ENCODE measurements around the gene MORC3. TPM values are rescaled to one million over a fixed set of nuclear protein-coding genes. Genes with fewer than 3 reads are reported as not detected.
A peak's percentile ranks its signal among the peaks of the same experiment; 100 is the strongest.

Gene MORC3
- total RNA-seq, 1 donor from 2014 or later: 23.1 TPM

DNA sequence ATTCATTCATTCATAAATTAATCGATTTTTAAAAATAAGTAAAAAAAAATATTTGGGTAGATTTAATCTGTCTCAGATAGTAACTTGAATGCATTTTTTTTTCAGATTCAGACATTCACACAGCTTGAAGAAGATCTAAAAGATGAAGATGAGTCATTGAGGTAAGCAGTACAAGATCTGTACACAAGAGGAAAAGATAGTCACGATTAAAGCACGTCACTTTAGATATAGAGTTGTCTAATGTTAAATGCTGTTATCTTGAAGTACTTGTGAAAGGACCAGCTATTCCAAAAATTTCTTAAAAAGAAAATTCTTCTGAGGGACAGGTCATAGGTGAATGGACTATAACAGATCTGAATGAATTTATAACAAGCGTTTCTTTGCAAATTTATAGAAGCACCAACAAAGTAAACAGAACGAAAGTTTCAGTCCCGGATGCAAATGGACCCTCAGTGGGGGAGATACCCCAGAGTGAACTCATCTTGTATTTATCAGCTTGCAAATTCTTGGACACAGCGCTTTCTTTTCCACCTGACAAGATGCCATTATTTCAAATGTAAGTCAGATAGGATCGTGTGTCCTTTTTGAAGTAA lies 31.2 kb upstream of the MORC3 start:
- H3K27me3 Mint-ChIP-seq (ENCODE audit: low read depth): no peaks in the 10 kb centered on the region
- H3K9me3 Mint-ChIP-seq (ENCODE audit: low read depth): peaks cover 4% of the 10 kb centered on the region
- no peak for DNase-seq (ENCODE audit: low spot score)
- H3K4me3 Mint-ChIP-seq (ENCODE audit: unreplicated experiment): no peak overlapping the region
- peaks cover 14% of the 10 kb centered on the region for H3K4me1 Mint-ChIP-seq (ENCODE audit: low read depth)
- TF ChIP-seq, protein P1, sequence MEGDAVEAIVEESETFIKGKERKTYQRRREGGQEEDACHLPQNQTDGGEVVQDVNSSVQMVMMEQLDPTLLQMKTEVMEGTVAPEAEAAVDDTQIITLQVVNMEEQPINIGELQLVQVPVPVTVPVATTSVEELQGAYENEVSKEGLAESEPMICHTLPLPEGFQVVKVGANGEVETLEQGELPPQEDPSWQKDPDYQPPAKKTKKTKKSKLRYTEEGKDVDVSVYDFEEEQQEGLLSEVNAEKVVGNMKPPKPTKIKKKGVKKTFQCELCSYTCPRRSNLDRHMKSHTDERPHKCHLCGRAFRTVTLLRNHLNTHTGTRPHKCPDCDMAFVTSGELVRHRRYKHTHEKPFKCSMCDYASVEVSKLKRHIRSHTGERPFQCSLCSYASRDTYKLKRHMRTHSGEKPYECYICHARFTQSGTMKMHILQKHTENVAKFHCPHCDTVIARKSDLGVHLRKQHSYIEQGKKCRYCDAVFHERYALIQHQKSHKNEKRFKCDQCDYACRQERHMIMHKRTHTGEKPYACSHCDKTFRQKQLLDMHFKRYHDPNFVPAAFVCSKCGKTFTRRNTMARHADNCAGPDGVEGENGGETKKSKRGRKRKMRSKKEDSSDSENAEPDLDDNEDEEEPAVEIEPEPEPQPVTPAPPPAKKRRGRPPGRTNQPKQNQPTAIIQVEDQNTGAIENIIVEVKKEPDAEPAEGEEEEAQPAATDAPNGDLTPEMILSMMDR (IDR thresholded peaks at IDR 0.05): no peak
- peaks cover 16% of the 10 kb centered on the region for H3K36me3 Mint-ChIP-seq (ENCODE audit: low read depth)
- peak overlapping the region; percentile 87 for H3K27ac Mint-ChIP-seq (ENCODE audit: unreplicated experiment)

DNA sequence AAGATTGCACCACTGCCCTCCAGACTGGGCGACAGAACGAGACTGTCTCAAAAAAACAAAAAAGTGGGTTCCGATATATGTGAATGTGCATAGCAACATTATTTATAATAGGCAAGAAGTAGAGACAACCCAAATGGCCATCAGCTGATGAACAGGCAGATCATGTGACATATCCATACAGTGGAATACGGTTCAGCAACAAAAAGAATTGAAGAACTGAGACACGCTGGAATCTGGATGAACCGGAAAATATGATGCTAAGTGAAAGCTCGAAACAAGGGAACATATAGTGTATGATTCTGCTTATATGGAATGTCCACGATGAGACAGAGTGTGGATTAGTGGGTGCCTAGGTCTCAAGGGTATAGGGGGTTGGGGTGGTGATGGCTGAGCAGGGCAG lies 28.5 kb upstream of the MORC3 start:
- Mint-ChIP-seq H3K27ac (ENCODE audit: unreplicated experiment) (no peak overlapping the region), H3K36me3 (ENCODE audit: low read depth) (peaks cover 13% of the 10 kb centered on the region), H3K9me3 (ENCODE audit: low read depth) (peaks cover 4% of the 10 kb centered on the region), H3K27me3 (ENCODE audit: low read depth) (no peaks in the 10 kb centered on the region), H3K4me3 (ENCODE audit: unreplicated experiment) (no peak overlapping the region), H3K4me1 (ENCODE audit: low read depth) (peaks cover 14% of the 10 kb centered on the region)
- no peak for DNase-seq (ENCODE audit: low spot score)
- TF ChIP-seq, protein P1 (IDR thresholded peaks at IDR 0.05): no peak

DNA sequence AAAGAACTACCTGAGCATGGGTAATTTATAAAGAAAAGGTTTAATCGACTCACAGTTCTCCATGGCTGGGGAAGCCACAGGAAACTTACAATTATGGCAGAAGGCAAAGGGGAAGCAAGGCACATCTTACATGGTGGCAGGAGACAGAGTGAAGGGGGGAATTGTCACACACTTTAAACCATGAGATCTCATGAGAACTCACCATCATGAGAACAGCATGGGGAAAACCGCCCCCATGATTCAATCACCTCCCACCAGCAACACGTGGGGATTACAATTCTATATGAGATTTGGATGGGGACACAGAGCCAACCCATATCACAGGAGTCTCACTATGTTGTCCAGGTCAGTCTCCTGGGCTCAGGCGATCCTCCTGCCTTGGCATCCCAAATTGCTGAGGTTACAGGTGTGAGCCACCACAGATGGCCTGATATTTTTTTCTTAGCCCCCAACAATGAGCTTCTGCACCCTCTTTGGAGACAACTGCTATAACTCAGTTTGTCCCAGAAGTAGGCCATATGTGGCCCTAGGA lies 22.5 kb upstream of the MORC3 start:
- DNase-seq (ENCODE audit: low spot score): no peak
- TF ChIP-seq, protein P1 (IDR thresholded peaks at IDR 0.05): no peak
- no peaks in the 10 kb centered on the region for H3K9me3 Mint-ChIP-seq (ENCODE audit: low read depth)
- H3K4me1 Mint-ChIP-seq (ENCODE audit: low read depth): peaks cover 8% of the 10 kb centered on the region
- no peak overlapping the region for H3K4me3 Mint-ChIP-seq (ENCODE audit: unreplicated experiment)
- H3K27ac Mint-ChIP-seq (ENCODE audit: unreplicated experiment): peak overlapping the region; percentile 53
- peaks cover 2% of the 10 kb centered on the region for H3K36me3 Mint-ChIP-seq (ENCODE audit: low read depth)
- H3K27me3 Mint-ChIP-seq (ENCODE audit: low read depth): no peaks in the 10 kb centered on the region

DNA sequence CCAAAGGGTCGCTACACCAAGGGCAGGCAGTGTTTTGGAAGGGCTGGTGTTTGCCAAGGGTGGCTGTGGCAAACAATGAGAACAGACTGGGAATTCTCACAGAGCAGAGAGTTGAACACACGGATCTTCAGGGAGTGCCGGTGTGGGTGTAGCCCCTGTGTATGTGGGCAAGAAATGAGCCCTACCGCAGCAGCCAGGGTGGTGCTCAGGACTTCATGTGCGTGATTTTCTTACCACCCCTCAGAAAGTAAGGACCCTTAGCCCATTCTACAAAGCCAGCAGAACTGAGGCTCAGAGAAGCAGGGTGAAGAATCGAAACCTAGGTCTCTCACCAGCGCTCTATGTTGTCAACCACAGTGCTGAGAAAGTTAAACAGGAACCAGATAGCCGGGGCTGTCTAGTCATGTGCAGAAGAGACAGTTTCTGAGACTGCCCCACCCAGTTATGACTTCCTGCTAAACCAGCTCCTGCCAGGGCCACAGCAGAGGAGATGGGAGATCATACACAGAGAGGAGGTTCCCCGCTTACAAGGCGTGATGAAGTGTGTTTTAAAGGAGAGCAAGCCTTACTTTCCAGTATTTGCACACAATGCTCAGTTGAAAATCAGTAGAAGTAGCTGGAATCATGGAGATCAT lies 21.9 kb upstream of the MORC3 start:
- no peaks in the 10 kb centered on the region for H3K9me3 Mint-ChIP-seq (ENCODE audit: low read depth)

DNA sequence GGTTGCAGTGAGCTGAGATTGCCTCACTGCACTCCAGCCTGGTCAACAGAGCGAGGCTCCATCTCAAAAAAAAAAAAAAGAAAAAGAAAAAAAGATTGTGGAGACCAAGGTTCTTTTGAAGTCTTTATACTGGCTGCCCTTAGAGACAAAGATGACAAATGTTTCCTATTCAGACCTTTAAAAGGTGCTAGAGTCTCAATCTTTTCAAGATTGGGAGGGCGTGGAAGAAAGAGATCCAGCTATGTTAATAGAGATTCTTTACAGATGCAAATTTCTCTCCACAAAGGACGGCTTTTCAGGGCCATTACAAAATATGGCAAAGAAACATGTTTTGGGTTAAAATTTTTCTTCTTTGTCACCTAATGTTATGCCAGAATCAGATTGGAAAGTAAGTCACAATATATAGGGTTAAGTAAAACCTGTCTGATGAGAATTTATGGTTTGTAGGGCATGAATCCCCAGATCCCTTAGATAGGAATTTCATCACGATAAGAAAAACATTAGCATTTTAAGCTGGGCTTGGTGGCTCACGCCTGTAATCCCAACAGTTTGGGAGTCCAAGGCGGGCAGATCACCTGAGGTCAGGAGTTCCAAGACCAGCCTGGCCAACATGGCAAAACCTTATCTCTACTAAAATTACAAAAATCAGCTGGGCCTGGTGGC lies 13.0 kb upstream of the MORC3 start:
- Mint-ChIP-seq H3K4me3 (ENCODE audit: unreplicated experiment) (no peak overlapping the region), H3K27ac (ENCODE audit: unreplicated experiment) (no peak overlapping the region), H3K4me1 (ENCODE audit: low read depth) (no peaks in the 10 kb centered on the region), H3K36me3 (ENCODE audit: low read depth) (no peaks in the 10 kb centered on the region), H3K27me3 (ENCODE audit: low read depth) (no peaks in the 10 kb centered on the region), H3K9me3 (ENCODE audit: low read depth) (peaks cover 11% of the 10 kb centered on the region)
- TF ChIP-seq, protein P1 (IDR thresholded peaks at IDR 0.05): no peak
- DNase-seq (ENCODE audit: low spot score): no peak

More for the DNA sequence above, 21.9 kb upstream of the MORC3 start:
- H3K27ac Mint-ChIP-seq (ENCODE audit: unreplicated experiment): peak overlapping the region; percentile 53
- H3K36me3 Mint-ChIP-seq (ENCODE audit: low read depth): peaks cover 2% of the 10 kb centered on the region
- no peak for DNase-seq (ENCODE audit: low spot score)
- H3K27me3 Mint-ChIP-seq (ENCODE audit: low read depth): no peaks in the 10 kb centered on the region
- TF ChIP-seq, protein P1 (IDR thresholded peaks at IDR 0.05): no peak
- H3K4me1 Mint-ChIP-seq (ENCODE audit: low read depth): peaks cover 8% of the 10 kb centered on the region
- H3K4me3 Mint-ChIP-seq (ENCODE audit: unreplicated experiment): no peak overlapping the region

All from chondrocyte (in vitro differentiated cells).